ENCODE results near the gene DOHH.

The DOHH gene

GRCh38 chr19:3523361-3524077, 23.0 kb upstream of the DOHH start:
- H3K27ac ChIP-seq (ENCODE audit: low read length) = no peak overlapping the region
- peaks cover 6% of the 10 kb centered on the region for H3K4me1 ChIP-seq (ENCODE audit: insufficient read depth, low read length)
- no peak overlapping the region for H3K4me3 ChIP-seq (ENCODE audit: low read length)
- H3K9ac ChIP-seq (ENCODE audit: low read depth, low read length) = no peak overlapping the region
- no peaks in the 10 kb centered on the region for H3K9me3 ChIP-seq (ENCODE audit: insufficient read depth, low read depth, low read length)
- H3K36me3 ChIP-seq (ENCODE audit: insufficient read depth, low read depth, low read length) = peaks cover 14% of the 10 kb centered on the region; the same call in 1 of the 2 replicates
- no peaks in the 10 kb centered on the region for H3K27me3 ChIP-seq (ENCODE audit: insufficient read depth, low read length)

- Histone ChIP-seq H3K36me3 (ENCODE audit: insufficient read depth, low read depth, low read length) (peaks cover 14% of the 10 kb centered on the region; the same call in 1 of the 2 replicates), H3K27me3 (ENCODE audit: insufficient read depth, low read length) (no peaks in the 10 kb centered on the region), H3K4me3 (ENCODE audit: low read length) (no peak overlapping the region), H3K4me1 (ENCODE audit: insufficient read depth, low read length) (peaks cover 10% of the 10 kb centered on the region), H3K9me3 (ENCODE audit: insufficient read depth, low read depth, low read length) (no peaks in the 10 kb centered on the region), H3K9ac (ENCODE audit: low read depth, low read length) (no peak overlapping the region), H3K27ac (ENCODE audit: low read length) (no peak overlapping the region)
These were observed 22.2 kb upstream of the DOHH start for GRCh38 chr19:3522421-3523360.

- Histone ChIP-seq H3K9ac (ENCODE audit: low read depth, low read length) (no peak overlapping the region), H3K4me1 (ENCODE audit: insufficient read depth, low read length) (peaks cover 10% of the 10 kb centered on the region), H3K27me3 (ENCODE audit: insufficient read depth, low read length) (no peaks in the 10 kb centered on the region), H3K27ac (ENCODE audit: low read length) (no peak overlapping the region), H3K4me3 (ENCODE audit: low read length) (no peak overlapping the region), H3K36me3 (ENCODE audit: insufficient read depth, low read depth, low read length) (peaks cover 7% of the 10 kb centered on the region; the same call in 1 of the 2 replicates), H3K9me3 (ENCODE audit: insufficient read depth, low read depth, low read length) (no peaks in the 10 kb centered on the region)
These were observed 20.6 kb upstream of the DOHH start for GRCh38 chr19:3521104-3521445.

GRCh38 chr19:3520166-3521103, 20.0 kb upstream of the DOHH start:
- H3K27me3 ChIP-seq (ENCODE audit: insufficient read depth, low read length) = no peaks in the 10 kb centered on the region
- H3K4me1 ChIP-seq (ENCODE audit: insufficient read depth, low read length) = peaks cover 13% of the 10 kb centered on the region
- H3K9ac ChIP-seq (ENCODE audit: low read depth, low read length) = no peak overlapping the region
- H3K36me3 ChIP-seq (ENCODE audit: insufficient read depth, low read depth, low read length) = peaks cover 7% of the 10 kb centered on the region; the same call in 1 of the 2 replicates
- H3K27ac ChIP-seq (ENCODE audit: low read length) = no peak overlapping the region
- H3K4me3 ChIP-seq (ENCODE audit: low read length) = no peak overlapping the region
- no peaks in the 10 kb centered on the region for H3K9me3 ChIP-seq (ENCODE audit: insufficient read depth, low read depth, low read length)

GRCh38 chr19:3519126-3519525, 18.7 kb upstream of the DOHH start:
- Histone ChIP-seq H3K4me1 (ENCODE audit: insufficient read depth, low read length) (peaks cover 13% of the 10 kb centered on the region), H3K27me3 (ENCODE audit: insufficient read depth, low read length) (no peaks in the 10 kb centered on the region), H3K36me3 (ENCODE audit: insufficient read depth, low read depth, low read length) (no peaks in the 10 kb centered on the region), H3K9me3 (ENCODE audit: insufficient read depth, low read depth, low read length) (no peaks in the 10 kb centered on the region), H3K27ac (ENCODE audit: low read length) (no peak overlapping the region), H3K9ac (ENCODE audit: low read depth, low read length) (peak overlapping the region; percentile 38; the same call in 1 of the 2 replicates), H3K4me3 (ENCODE audit: low read length) (no peak overlapping the region)

GRCh38 chr19:3518659-3519058, 18.2 kb upstream of the DOHH start:
- Histone ChIP-seq H3K9me3 (ENCODE audit: insufficient read depth, low read depth, low read length) (no peaks in the 10 kb centered on the region), H3K9ac (ENCODE audit: low read depth, low read length) (peak overlapping the region; percentile 38), H3K4me1 (ENCODE audit: insufficient read depth, low read length) (peaks cover 13% of the 10 kb centered on the region), H3K27me3 (ENCODE audit: insufficient read depth, low read length) (no peaks in the 10 kb centered on the region), H3K4me3 (ENCODE audit: low read length) (peak overlapping the region; percentile 41; the same call in 1 of the 2 replicates), H3K27ac (ENCODE audit: low read length) (no peak overlapping the region), H3K36me3 (ENCODE audit: insufficient read depth, low read depth, low read length) (no peaks in the 10 kb centered on the region)

- Histone ChIP-seq H3K27ac (ENCODE audit: low read length) (no peak overlapping the region), H3K4me3 (ENCODE audit: low read length) (peak overlapping the region; percentile 41; the same call in 1 of the 2 replicates), H3K9me3 (ENCODE audit: insufficient read depth, low read depth, low read length) (no peaks in the 10 kb centered on the region), H3K36me3 (ENCODE audit: insufficient read depth, low read depth, low read length) (no peaks in the 10 kb centered on the region), H3K9ac (ENCODE audit: low read depth, low read length) (peak overlapping the region; percentile 38), H3K4me1 (ENCODE audit: insufficient read depth, low read length) (peaks cover 13% of the 10 kb centered on the region), H3K27me3 (ENCODE audit: insufficient read depth, low read length) (no peaks in the 10 kb centered on the region)
These were observed 17.8 kb upstream of the DOHH start for GRCh38 chr19:3518255-3518654.

GRCh38 chr19:3517638-3518037, 17.2 kb upstream of the DOHH start:
- no peaks in the 10 kb centered on the region for H3K27me3 ChIP-seq (ENCODE audit: insufficient read depth, low read length)
- H3K36me3 ChIP-seq (ENCODE audit: insufficient read depth, low read depth, low read length) = no peaks in the 10 kb centered on the region
- no peak overlapping the region for H3K4me3 ChIP-seq (ENCODE audit: low read length)
- no peak overlapping the region for H3K27ac ChIP-seq (ENCODE audit: low read length)
- no peak overlapping the region for H3K9ac ChIP-seq (ENCODE audit: low read depth, low read length)
- H3K4me1 ChIP-seq (ENCODE audit: insufficient read depth, low read length) = peaks cover 13% of the 10 kb centered on the region
- no peaks in the 10 kb centered on the region for H3K9me3 ChIP-seq (ENCODE audit: insufficient read depth, low read depth, low read length)

GRCh38 chr19:3516675-3517207, 16.3 kb upstream of the DOHH start:
- Histone ChIP-seq H3K4me3 (ENCODE audit: low read length) (no peak overlapping the region), H3K36me3 (ENCODE audit: insufficient read depth, low read depth, low read length) (no peaks in the 10 kb centered on the region), H3K27ac (ENCODE audit: low read length) (no peak overlapping the region)

GRCh38 chr19:3515891-3516422, 15.5 kb upstream of the DOHH start:
- 0 out of 2 replicates have a peak, but pooled peaks cover 4% of the 10 kb centered on the region for H3K36me3 ChIP-seq (ENCODE audit: insufficient read depth, low read depth, low read length)
- H3K9me3 ChIP-seq (ENCODE audit: insufficient read depth, low read depth, low read length) = no peaks in the 10 kb centered on the region
- H3K9ac ChIP-seq (ENCODE audit: low read depth, low read length) = no peak overlapping the region
- no peaks in the 10 kb centered on the region for H3K27me3 ChIP-seq (ENCODE audit: insufficient read depth, low read length)
- no peak overlapping the region for H3K4me3 ChIP-seq (ENCODE audit: low read length)
- H3K27ac ChIP-seq (ENCODE audit: low read length) = no peak overlapping the region
- peaks cover 13% of the 10 kb centered on the region for H3K4me1 ChIP-seq (ENCODE audit: insufficient read depth, low read length)

More at GRCh38 chr19:3516675-3517207, 16.3 kb upstream of the DOHH start:
- Histone ChIP-seq H3K9ac (ENCODE audit: low read depth, low read length) (no peak overlapping the region), H3K9me3 (ENCODE audit: insufficient read depth, low read depth, low read length) (no peaks in the 10 kb centered on the region), H3K27me3 (ENCODE audit: insufficient read depth, low read length) (no peaks in the 10 kb centered on the region), H3K4me1 (ENCODE audit: insufficient read depth, low read length) (peaks cover 13% of the 10 kb centered on the region)
